ENCODE results near the gene TNFRSF19.

- no peak for TF ChIP-seq TCF7L2 (IDR thresholded peaks at IDR 0.05; ENCODE audit: borderline replicate concordance, low read depth, low read length)
- TF ChIP-seq CTCF (tag by site-specific recombination; IDR thresholded peaks at IDR 0.05): no peak
- no peak for TF ChIP-seq PRDM1 (tag by site-specific recombination; IDR thresholded peaks at IDR 0.05)
- no peak for TF ChIP-seq MZF1 (tag by site-specific recombination; IDR thresholded peaks at IDR 0.05; ENCODE audit: borderline replicate concordance)
- TF ChIP-seq ZNF488 (tag by site-specific recombination; IDR thresholded peaks at IDR 0.05): no peak
- no peak for TF ChIP-seq PBX3 (CRISPR knock-in tag; IDR thresholded peaks at IDR 0.05)
- no peak for TF ChIP-seq ZBTB11 (tag by site-specific recombination; conservative IDR thresholded peaks at IDR 0.05; ENCODE audit: low read depth)
- TF ChIP-seq ZNF596 (tag by site-specific recombination; IDR thresholded peaks at IDR 0.05): no peak
- TF ChIP-seq YY1 (tag by site-specific recombination; IDR thresholded peaks at IDR 0.05): no peak
Observed at GRCh38 chr13:23608138-23608537, 37.9 kb downstream of the TNFRSF19 start.

Data from HEK293 (cell line).